CD4-positive, alpha-beta T cell (primary cell): ENCODE data around the gene BRD3. TPM values are rescaled to one million over a fixed set of nuclear protein-coding genes. Genes with fewer than 3 reads are reported as not detected.

ENCODE experiments used
- ATAC-seq: fragments of 200-7000 bp; cut with Tn5 transposase; one replicate; pipeline ENCODE4 v1.10.0; 2022; ENCODE audit warnings: mild to moderate bottlenecking; ENCODE audit not compliant: poor library complexity
- CTCF ChIA-PET: fragments of 350-600 bp; sonication (Branson Sonifier 250); formaldehyde crosslinking; loops from one replicate; lab custom pipeline; 2021; ENCODE audit warnings: antibody characterized with exemption, inconsistent platforms; lab: Charles Lee
- POLR2A ChIA-PET: fragments of 350-600 bp; sonication (Branson Sonifier 250); formaldehyde crosslinking; loops from one replicate; lab custom pipeline; 2021; ENCODE audit warnings: antibody characterized with exemption, inconsistent platforms; lab: Charles Lee
- DNase-seq, 14 experiments: peaks; one replicate each; pipeline ENCODE4 v3.0.0-alpha.2; 2013 to 2020; ENCODE audit warnings: mixed read lengths in 2 of 14
- H3K27ac ChIP-seq, 2 donors: one replicate each; pipeline versions ENCODE4 v1.5.1 to v1.7.0; 2013; ENCODE audit warnings: low read length in 2 of 2, low read depth in 1 of 2, mild to moderate bottlenecking in 1 of 2
- H3K27me3 ChIP-seq, 2 experiments: 1 replicate in 1 of 2; 2 replicates in 1 of 2; pipeline versions ENCODE4 v1.6.1 to v1.7.0; 2013; ENCODE audit warnings: low read length in 2 of 2, control low read depth in 1 of 2, mild to moderate bottlenecking in 1 of 2, moderate library complexity in 1 of 2; ENCODE audit not compliant: insufficient read depth in 2 of 2, control insufficient read depth in 1 of 2
- H3K36me3 ChIP-seq: one replicate; pipeline ENCODE4 v1.6.1; 2013; ENCODE audit warnings: low read length, control low read depth; ENCODE audit not compliant: insufficient read depth
- H3K4me1 ChIP-seq: one replicate; pipeline ENCODE4 v1.6.1; 2013; ENCODE audit warnings: low read length, control low read depth; ENCODE audit not compliant: insufficient read depth
- H3K4me3 ChIP-seq: one replicate; pipeline ENCODE4 v1.5.1; 2013; ENCODE audit warnings: mild to moderate bottlenecking, low read length, moderate library complexity
- H3K9me3 ChIP-seq, 2 experiments: 1 replicate in 1 of 2; 2 replicates in 1 of 2; pipeline versions ENCODE4 v1.6.1 to v1.7.0; 2013; ENCODE audit warnings: low read length in 2 of 2, mild to moderate bottlenecking in 2 of 2, control low read depth in 1 of 2, moderate library complexity in 1 of 2; ENCODE audit not compliant: control insufficient read depth in 1 of 2, insufficient read depth in 1 of 2
- H3K27ac Mint-ChIP-seq: one replicate; pipeline ENCODE4 v1.8.0; 2020; ENCODE audit warnings: mixed read lengths
- H3K27me3 Mint-ChIP-seq: one replicate; pipeline ENCODE4 v1.8.0; 2021; ENCODE audit warnings: mixed read lengths
- H3K36me3 Mint-ChIP-seq: one replicate; pipeline ENCODE4 v1.8.0; 2021; ENCODE audit warnings: low read depth, mixed read lengths
- H3K4me1 Mint-ChIP-seq: one replicate; pipeline ENCODE4 v1.8.0; 2021; ENCODE audit warnings: low read depth, mixed read lengths
- H3K4me3 Mint-ChIP-seq: one replicate; pipeline ENCODE4 v1.8.0; 2020; ENCODE audit warnings: mild to moderate bottlenecking, mixed read lengths
- H3K9me3 Mint-ChIP-seq: one replicate; pipeline ENCODE4 v1.8.0; 2020; ENCODE audit warnings: mixed read lengths
- CTCF ChIP-seq: fragments of 200-600 bp; IDR thresholded peaks from one replicate; pipeline ENCODE4 v1.8.0; 2022; ENCODE audit warnings: antibody characterized with exemption, mild to moderate bottlenecking
- intact Hi-C, 2 experiments: fragments of 100-400 bp; cut with DNase I in 1 of 2; cut with micrococcal nuclease in 1 of 2; formaldehyde crosslinking; loops; one replicate each; pipeline versions ENCODE4 v1.15.1 to v1.9.0; 2023 to 2025; cut with DNase I, micrococcal nuclease
- total RNA-seq, 174 experiments: library from RNA in 2 of 174; stranded (reverse) in 2 of 174; gene quantifications; one replicate each; pipeline ENCODE4 v1.2.3 and lab custom pipeline; 2021 to 2026

Gene BRD3
- total RNA-seq, 2 experiments from 2014 or later, result 26.7 to 29.0 TPM

GRCh38 chr9:133987446-133987788 lies 80.4 kb downstream of the BRD3 start:
- TF ChIP-seq CTCF, result no peak
- H3K36me3 Mint-ChIP-seq, result no peaks in the 10 kb centered on the region

GRCh38 chr9:133986774-133987445 lies 80.9 kb downstream of the BRD3 start:
- DNase-seq (no peak), ATAC-seq (no peak)
- H3K27ac ChIP-seq, result no peak overlapping the region
- no peak for TF ChIP-seq CTCF
- Mint-ChIP-seq H3K9me3 (no peaks in the 10 kb centered on the region), H3K27me3 (peaks cover 19% of the 10 kb centered on the region), H3K4me3 (peak overlapping the region; percentile 12), H3K36me3 (no peaks in the 10 kb centered on the region), H3K4me1 (no peaks in the 10 kb centered on the region), H3K27ac (no peak overlapping the region)
- H3K27me3 ChIP-seq, result peaks cover 6 to 7% of the 10 kb centered on the region in 2 experiments
- no peaks in the 10 kb centered on the region for H3K9me3 ChIP-seq
- no peak overlapping the region for H3K4me3 ChIP-seq
- POLR2A ChIA-PET, result no interaction called here
- CTCF ChIA-PET, result interaction anchor here (0.6 kb wide), 1 partner anchor 177 kb away, joined by 3 read pairs; no protein-coding TSS in a partner anchor
- H3K36me3 ChIP-seq, result no peaks in the 10 kb centered on the region
- intact Hi-C loops, result no loop called here
- peaks cover 10% of the 10 kb centered on the region for H3K4me1 ChIP-seq

More at GRCh38 chr9:133987446-133987788, 80.4 kb downstream of the BRD3 start:
- ChIA-PET CTCF (interaction anchor here (0.6 kb wide), 1 partner anchor 177 kb away, joined by 3 read pairs; no protein-coding TSS in a partner anchor), POLR2A (no interaction called here)
- no peak for ATAC-seq
- Histone ChIP-seq H3K27ac (no peak overlapping the region), H3K27me3 (peaks cover 6 to 7% of the 10 kb centered on the region in 2 experiments), H3K4me3 (no peak overlapping the region), H3K9me3 (no peaks in the 10 kb centered on the region), H3K36me3 (no peaks in the 10 kb centered on the region), H3K4me1 (peaks cover 10% of the 10 kb centered on the region)
- H3K4me1 Mint-ChIP-seq, result no peaks in the 10 kb centered on the region
- H3K27ac Mint-ChIP-seq, result no peak overlapping the region
- intact Hi-C loops, result no loop called here
- no peak for DNase-seq
- no peak overlapping the region for H3K4me3 Mint-ChIP-seq
- H3K9me3 Mint-ChIP-seq, result no peaks in the 10 kb centered on the region
- H3K27me3 Mint-ChIP-seq, result peaks cover 19% of the 10 kb centered on the region

GRCh38 chr9:133986061-133986460 lies 81.8 kb downstream of the BRD3 start:
- ATAC-seq (no peak), DNase-seq (no peak)
- peaks cover 7% of the 10 kb centered on the region for H3K4me1 ChIP-seq
- H3K36me3 ChIP-seq, result no peaks in the 10 kb centered on the region
- Mint-ChIP-seq H3K27me3 (peaks cover 19% of the 10 kb centered on the region), H3K27ac (no peak overlapping the region), H3K4me3 (no peak overlapping the region), H3K36me3 (no peaks in the 10 kb centered on the region), H3K9me3 (no peaks in the 10 kb centered on the region), H3K4me1 (no peaks in the 10 kb centered on the region)
- intact Hi-C loops, result no loop called here
- TF ChIP-seq CTCF, result no peak
- no peaks in the 10 kb centered on the region for H3K9me3 ChIP-seq
- no peak overlapping the region for H3K27ac ChIP-seq
- no peak overlapping the region for H3K4me3 ChIP-seq
- CTCF ChIA-PET, result no interaction called here
- POLR2A ChIA-PET, result no interaction called here
- peaks cover 3 to 6% of the 10 kb centered on the region in 2 experiments for H3K27me3 ChIP-seq
